Activated naive CD8-positive, alpha-beta T cell treated with anti-CD3 and anti-CD28 coated beads, Interleukin-2, amount 50 U/mL, for 16 hours (primary cell): Measurements from ENCODE around the gene SLC29A3.
"Not testable (repeated sequence)": the region's sequence is repeated elsewhere in the genome, so short reads cannot be mapped to it uniquely, and the experiment has no call there.

ENCODE experiments used
- DNase-seq: peaks from one replicate; pipeline ENCODE4 v3.0.0-alpha.2; 2020; ENCODE audit warnings: low read depth, low spot score

SLC29A3 gene

DNA sequence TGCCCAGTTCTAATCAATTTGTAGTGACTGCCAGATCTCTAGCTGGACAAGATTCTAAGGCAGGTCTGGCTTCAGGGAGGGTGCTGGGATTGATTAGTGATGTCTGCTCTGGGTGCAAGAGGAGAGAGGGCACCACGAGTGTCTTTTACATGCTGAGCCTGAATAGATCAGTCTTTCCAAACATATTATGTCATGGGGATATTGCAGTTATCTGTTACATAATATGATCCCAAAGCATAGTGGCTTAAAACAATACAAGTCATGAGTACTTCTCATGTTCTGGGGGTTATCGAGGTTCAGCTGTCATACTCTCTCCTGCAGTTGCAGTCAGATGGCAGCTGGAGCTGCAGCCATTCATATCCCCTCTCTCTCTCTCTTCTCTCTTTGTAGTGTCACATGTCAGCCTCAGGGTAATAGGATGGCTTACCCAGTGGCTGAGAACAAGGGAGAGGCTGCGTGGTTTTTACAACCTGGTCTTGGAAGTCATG, 26.0 kb downstream of the SLC29A3 start:
- no peak for DNase-seq

DNA sequence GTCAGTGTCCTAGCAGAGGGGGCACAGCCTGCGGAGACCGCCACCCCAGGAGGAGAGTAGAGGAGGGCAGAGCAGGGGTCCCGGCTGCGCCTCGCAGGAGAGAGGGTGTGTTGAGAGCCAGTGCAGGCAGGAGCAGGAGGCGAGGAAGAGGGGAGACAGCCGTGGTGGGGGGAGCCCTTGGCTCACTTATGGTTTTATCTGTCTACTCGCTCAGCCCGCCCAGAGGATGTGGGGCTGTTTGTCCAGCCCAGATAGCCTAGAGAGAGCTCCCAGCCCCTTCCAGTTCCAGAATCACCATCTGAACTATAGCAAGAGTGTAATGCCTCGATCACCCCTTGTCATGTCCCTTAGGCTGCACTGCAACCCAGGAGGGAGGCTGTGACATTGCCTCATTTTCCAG, 26.6 kb downstream of the SLC29A3 start:
- no peak for DNase-seq

GRCh38 chr10:71346731-71347130, 27.7 kb downstream of the SLC29A3 start:
- DNase-seq, result no peak

GRCh38 chr10:71347587-71348395, 28.7 kb downstream of the SLC29A3 start:
- DNase-seq, result no peak

DNA sequence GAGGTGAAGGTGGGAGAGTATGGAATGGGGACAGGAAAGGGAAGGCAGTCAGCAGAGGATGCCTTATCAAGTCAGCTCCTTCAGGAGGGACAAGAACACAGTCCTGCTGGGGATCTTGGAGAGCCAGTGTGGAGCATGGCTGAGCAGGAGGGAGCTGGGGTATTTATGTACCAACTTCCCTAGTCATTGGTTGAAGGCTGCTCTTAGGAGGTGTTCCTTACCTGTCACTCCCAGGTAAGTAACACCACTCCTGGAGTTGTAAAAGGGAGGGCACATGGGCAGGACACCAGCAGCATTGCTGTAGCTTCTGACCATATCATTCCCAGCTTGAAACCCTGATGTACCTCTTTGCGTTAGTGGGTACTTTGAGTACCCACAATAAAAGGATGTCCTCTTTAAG, 29.8 kb downstream of the SLC29A3 start:
- DNase-seq, result no peak

- DNase-seq, result no peak
Measured at GRCh38 chr10:71349406-71349805, 30.3 kb downstream of the SLC29A3 start.

- DNase-seq, result no peak
Measured at GRCh38 chr10:71351087-71351486, 32.0 kb downstream of the SLC29A3 start.

DNA sequence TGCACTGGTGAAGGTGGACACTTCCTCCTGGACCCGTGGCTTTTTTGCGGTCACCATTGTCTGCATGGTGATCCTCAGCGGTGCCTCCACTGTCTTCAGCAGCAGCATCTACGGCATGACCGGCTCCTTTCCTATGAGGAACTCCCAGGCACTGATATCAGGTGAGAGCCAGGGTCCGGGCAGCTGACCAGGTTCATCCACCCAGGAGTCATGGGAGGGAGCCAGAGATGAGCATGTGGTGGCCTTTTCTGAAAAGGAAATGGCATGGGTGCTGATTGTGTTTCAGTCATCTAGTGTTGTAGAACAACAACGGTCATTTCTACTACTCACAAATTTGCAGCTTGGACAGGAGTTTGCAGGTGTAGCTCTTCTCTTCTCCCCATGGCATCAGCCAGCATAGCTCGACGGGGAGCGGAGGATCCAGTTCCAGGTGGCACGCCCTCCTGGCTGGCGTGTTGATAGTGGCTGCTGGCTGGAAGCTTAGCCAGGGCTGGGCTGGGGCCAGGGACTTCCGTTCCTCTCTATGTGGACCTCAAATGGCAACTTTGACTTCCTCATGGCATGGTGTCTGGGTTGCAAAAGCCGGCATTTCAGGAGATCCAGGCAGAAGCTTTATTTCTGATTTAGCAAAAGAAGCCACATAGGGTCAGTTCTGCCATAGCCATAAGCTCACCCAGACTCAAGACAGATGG, 32.7 kb downstream of the SLC29A3 start:
- DNase-seq, result no peak

DNA sequence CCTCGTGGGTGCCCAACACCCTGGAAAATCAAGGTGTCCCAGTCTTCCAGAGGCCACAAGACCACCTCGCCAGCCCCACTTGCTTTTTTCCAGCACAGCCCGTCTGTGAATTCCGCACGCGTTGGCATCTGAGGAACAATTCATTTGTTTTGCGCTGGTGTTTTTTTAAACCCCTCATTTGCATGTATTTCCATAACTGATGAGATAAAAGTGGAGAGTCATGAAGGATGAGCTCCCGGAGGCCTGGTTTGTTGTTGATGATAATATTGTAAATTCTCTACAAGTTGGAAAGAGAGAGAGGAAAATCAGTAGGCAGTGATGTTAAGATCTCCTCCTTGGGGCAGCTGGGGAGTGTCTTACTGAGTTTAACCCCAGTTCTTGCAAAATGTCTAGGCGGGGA, 34.6 kb downstream of the SLC29A3 start:
- DNase-seq, result no peak

- DNase-seq, result no peak
Measured at GRCh38 chr10:71354776-71355175, 35.7 kb downstream of the SLC29A3 start.

DNA sequence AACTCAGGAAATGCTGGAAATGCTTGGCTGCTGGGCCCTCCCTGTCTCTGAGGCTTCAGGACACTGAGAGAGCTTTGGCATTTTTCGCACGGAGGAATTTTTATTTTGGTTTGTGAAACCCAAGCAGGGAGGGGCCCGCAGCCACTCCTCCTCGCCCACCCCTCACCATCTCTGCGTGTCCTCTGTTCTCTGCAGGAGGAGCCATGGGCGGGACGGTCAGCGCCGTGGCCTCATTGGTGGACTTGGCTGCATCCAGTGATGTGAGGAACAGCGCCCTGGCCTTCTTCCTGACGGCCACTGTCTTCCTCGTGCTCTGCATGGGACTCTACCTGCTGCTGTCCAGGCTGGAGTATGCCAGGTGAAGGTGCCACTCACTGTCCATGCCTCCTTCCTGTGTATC, 36.8 kb downstream of the SLC29A3 start:
- no peak for DNase-seq

DNA sequence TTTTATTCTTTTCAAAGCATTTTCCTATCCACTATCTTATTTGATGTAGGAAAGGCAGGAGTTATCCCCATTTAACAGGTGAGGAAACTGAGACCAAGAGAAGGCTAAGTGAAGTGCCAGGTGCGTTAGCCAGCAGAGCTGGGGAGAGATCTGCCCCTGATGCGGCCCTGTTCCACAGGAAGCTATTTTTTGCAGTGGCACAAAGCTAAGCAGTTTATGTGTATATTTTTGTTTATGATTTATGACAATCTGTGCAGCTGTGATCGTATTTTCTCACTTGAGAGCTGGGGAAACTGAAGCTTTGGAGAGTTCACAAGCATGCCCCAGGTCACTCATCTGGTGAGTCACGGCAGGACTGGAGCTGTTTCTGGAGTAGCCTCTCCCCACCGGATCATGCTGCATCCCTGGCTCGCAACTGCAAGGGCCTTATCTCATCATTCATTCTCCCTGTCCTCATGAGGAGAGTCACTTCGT, 38.8 kb downstream of the SLC29A3 start:
- no peak for DNase-seq

GRCh38 chr10:71358277-71358676, 39.2 kb downstream of the SLC29A3 start:
- no peak for DNase-seq

- not testable (repeated sequence) for DNase-seq
Measured at GRCh38 chr10:71358906-71359305, 39.8 kb downstream of the SLC29A3 start.

- DNase-seq, result no peak
Measured at GRCh38 chr10:71359364-71360046, 40.4 kb downstream of the SLC29A3 start.

DNA sequence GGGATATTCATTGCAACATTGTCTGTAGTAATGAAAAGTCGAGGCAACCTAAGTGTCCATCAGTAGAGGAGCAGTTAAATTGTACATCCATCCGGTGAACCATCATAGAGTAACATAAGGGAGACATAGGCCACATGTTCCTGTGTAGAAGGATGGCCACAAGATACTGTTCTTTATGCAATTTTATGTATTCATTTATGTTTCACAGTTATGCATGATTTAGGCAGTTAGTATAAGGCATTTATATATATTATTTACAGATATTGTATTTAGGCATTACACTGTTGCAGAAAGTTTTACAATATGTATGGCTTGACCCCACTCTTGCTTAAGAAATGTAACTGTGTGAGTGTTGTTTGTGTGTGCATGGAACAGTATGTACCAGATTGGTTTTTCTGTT, 41.7 kb downstream of the SLC29A3 start:
- DNase-seq, result no peak

GRCh38 chr10:71361581-71361980, 42.5 kb downstream of the SLC29A3 start:
- no peak for DNase-seq

DNA sequence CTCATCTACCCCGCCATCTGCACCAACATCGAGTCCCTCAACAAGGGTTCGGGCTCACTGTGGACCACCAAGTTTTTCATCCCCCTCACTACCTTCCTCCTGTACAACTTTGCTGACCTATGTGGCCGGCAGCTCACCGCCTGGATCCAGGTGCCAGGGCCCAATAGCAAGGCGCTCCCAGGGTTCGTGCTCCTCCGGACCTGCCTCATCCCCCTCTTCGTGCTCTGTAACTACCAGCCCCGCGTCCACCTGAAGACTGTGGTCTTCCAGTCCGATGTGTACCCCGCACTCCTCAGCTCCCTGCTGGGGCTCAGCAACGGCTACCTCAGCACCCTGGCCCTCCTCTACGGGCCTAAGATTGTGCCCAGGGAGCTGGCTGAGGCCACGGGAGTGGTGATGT, 43.1 kb downstream of the SLC29A3 start:
- DNase-seq, result no peak

DNA sequence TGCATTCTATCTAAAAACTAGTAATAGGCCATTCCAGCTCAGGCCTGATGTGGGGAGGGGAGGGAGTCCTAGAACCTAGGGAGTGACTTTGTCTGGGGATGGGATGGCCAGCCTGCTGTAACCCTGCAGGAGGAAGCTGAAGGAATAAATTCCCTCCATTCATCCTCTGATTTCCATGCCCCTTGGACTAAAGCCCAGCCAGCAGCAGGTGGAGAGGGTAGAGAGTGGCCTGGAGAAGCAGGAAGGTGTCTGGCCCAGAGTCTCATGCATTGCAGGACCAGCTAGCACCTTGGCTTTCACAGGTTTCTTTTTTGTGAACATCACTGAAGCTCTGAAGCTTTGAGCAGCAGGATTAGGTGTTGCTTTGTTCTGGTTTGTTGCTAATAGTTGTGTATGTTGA, 44.9 kb downstream of the SLC29A3 start:
- no peak for DNase-seq

GRCh38 chr10:71365366-71365765, 46.3 kb downstream of the SLC29A3 start:
- no peak for DNase-seq

GRCh38 chr10:71366690-71367089, 47.6 kb downstream of the SLC29A3 start:
- DNase-seq, result no peak

DNA sequence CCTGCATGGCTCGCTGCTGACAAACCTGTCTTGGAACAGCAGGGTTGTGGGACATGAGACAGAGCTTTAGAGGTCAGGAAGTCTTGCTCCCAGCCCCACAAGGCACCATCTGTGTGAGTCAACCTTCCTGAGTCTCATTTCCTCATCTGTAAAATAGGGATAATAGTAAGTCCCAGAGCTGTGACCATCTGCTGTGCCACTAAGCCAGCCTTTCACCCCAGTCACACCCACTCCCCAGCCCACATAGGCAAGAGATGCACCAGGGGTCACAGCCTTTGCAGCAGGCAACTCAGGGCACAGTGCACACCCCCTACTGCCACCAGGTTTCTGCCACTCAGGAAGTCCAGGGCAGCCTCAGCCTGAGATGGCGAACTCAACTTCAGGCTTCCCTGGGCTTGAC, 48.2 kb downstream of the SLC29A3 start:
- no peak for DNase-seq
